ENCODE measurements around the gene OR2J2.
"Not testable (repeated sequence)": the region's sequence is repeated elsewhere in the genome, so short reads cannot be mapped to it uniquely, and the experiment has no call there.

GRCh38 chr6:29170607-29171006, at the start of gene OR2J2:
- TF ChIP-seq CTCF (IDR thresholded peaks at IDR 0.05; ENCODE audit: borderline replicate concordance, extremely low read depth, low read length, poor library complexity, severe bottlenecking); EZH2 (IDR thresholded peaks at IDR 0.05; ENCODE audit: borderline replicate concordance, low read depth, low read length, severe bottlenecking): not testable (repeated sequence)

Data from DND-41 (cell line).